GM10266 (cell line): ENCODE results near the gene OTULIN.

Experiments
- DNase-seq: peaks from one replicate; pipeline ENCODE4 v3.0.0; 2012; ENCODE audit errors: extremely low spot score
- TF ChIP-seq, protein P1 (sequence below): IDR thresholded peaks from 2 replicates; pipeline ENCODE4 v1.5.1; 2012; ENCODE audit warnings: mild to moderate bottlenecking, low read depth; ENCODE audit not compliant: control insufficient read depth, insufficient read depth; ENCODE audit errors: missing control alignments

The OTULIN gene

DNA sequence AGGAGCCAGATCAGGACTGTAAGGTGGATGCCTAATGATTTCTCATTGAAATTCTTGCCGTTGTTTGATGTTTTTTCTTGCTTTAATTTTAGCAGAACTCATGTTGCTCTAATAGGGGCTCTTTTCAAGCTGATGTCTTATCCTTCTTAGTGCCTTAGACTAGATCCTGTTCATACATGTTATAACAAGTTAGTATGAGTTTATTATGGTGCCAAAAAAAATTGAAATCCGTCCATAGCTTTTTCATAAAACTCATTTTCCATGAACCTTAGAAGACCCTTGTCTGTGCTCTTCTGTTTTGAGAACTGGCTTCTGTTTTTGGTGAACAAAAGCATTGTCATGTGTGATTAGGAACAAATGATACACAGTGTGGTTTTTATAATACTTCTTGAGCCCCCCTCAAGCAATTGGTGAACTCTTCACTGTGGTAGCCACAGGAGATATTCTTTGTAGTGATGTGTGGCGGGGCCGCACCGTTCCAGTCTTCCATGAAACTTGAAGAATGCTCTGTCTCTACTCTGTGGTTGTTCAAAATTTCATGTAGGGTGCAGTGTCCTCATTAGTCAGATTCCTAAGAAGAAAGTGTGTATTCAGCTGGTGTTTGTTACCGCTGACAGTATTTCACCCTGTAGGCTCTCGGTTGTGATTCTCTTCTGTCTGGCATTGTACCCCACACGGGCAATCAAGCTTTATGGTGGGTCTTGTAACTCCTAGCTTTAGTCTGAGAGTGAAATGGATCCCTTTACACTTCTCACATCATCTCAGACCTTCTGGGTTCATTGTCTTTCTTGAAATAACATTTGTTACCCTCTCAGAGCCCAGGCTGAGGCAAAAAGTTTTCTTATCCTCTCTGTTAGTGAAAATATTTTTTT lies 10.7 kb downstream of the OTULIN start:
- DNase-seq = no peak
- TF ChIP-seq, protein P1, sequence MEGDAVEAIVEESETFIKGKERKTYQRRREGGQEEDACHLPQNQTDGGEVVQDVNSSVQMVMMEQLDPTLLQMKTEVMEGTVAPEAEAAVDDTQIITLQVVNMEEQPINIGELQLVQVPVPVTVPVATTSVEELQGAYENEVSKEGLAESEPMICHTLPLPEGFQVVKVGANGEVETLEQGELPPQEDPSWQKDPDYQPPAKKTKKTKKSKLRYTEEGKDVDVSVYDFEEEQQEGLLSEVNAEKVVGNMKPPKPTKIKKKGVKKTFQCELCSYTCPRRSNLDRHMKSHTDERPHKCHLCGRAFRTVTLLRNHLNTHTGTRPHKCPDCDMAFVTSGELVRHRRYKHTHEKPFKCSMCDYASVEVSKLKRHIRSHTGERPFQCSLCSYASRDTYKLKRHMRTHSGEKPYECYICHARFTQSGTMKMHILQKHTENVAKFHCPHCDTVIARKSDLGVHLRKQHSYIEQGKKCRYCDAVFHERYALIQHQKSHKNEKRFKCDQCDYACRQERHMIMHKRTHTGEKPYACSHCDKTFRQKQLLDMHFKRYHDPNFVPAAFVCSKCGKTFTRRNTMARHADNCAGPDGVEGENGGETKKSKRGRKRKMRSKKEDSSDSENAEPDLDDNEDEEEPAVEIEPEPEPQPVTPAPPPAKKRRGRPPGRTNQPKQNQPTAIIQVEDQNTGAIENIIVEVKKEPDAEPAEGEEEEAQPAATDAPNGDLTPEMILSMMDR = no peak

DNA sequence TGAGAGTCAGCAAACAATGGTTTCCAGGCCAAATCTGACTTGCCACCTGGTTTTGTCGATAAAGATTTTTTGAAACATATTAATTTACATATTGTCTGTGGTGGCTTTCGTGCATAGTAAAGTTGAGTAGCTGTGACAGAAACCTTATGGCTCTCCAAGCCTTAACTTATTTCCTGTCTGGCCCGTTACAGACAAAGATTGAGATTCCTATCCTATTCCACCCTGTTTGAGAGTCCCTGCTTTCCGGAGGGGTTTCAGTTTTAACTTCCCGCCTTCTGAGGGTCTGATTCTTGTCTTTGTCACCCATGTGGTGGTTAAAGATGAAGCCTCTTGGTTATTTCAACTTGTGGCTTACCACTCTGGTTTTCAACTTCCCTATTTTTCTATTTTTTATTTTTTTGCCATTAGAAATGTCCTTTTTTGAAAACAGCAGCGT lies 11.4 kb downstream of the OTULIN start:
- peak; percentile 30 for DNase-seq
- TF ChIP-seq, protein P1 = no peak

DNA sequence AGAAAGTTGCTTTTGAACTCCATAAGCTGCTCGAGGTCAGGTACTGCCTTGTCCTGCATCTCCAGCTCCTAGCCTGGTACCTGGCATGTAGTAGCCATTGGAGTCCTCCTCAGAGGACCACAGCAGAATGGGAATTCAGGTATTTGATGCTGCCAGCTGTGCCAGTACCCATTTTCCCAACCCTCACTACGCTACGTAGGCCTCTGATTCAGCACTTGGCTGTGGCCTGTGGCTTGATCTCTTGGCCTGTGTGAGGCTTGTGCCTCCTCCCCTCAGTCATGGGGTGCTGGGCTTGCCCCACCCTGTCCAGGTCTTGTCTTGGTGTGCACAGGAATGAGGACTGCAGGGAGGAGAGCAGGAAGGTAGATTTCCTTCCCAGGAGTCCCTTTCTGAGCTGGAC lies 11.8 kb downstream of the OTULIN start:
- TF ChIP-seq, protein P1 = no peak
- DNase-seq = no peak

DNA sequence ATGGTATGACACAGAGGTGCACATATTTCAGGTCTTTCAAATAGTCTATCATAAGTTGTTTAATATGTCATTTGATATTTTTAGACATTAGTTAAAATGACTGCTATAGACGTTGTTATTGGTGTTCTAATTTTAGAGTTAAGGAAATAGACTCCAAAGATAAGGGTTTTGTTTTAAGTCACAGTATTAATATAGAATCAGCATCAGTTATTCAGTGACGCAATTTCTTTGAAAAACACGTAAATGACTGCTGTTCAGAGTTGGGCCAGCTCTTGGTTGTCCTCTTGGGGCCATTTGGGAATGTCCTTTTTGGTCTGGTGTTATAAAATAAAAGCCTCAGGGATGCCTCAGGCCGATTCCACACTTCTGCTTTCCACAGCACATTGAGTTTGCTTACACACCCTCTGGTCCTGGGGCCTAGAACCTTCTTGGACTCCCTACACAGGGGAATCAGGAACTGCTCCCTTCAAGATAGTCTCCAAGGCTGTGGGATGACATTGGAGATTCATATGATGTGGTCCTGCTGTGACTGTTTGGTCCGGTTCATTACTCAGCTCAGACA lies 14.3 kb downstream of the OTULIN start:
- TF ChIP-seq, protein P1 = no peak
- peak; percentile 27 for DNase-seq

DNA sequence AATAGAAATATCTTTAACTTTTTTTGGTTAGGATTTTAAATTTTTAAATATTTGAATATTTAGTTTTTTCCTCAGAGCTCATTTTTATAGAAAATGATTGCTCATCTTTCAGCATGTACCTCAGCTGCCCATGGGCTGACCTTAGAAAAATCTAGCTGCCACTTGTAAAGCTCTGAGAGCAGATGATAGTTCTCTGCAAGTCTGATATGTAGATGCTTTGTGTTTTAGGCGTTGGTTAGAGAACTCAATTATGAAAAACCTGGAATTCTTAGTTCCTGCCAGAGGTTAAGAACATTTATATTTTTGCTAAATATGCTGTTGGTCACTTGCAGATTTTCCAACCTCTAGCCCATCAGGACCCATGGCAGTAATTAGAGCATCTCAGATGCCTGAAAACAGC lies 15.1 kb downstream of the OTULIN start:
- no peak for DNase-seq
- TF ChIP-seq, protein P1 = no peak

DNA sequence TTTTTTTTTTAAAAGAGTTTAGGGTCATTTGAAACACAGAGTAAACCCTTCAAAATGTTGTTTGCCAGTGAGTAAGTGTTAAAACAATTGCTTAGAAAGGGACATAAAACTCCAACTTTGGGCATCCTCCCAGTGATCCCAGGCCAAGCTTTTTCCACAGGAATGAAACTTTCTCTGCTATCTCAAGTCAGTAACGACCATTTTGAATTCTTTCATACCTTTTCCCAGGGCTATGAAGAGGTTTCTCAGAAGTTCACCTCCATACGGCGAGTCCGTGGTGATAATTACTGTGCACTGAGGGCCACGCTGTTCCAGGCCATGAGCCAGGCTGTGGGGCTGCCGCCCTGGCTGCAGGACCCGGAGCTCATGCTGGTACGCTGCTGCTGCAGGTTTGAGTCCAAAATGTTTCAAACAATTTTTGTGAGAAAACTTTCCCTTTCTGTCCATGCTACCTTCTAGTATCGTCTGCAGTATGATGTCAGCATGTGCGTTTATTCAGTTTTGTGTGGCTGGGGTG lies 16.8 kb downstream of the OTULIN start:
- no peak for DNase-seq
- TF ChIP-seq, protein P1 = no peak

DNA sequence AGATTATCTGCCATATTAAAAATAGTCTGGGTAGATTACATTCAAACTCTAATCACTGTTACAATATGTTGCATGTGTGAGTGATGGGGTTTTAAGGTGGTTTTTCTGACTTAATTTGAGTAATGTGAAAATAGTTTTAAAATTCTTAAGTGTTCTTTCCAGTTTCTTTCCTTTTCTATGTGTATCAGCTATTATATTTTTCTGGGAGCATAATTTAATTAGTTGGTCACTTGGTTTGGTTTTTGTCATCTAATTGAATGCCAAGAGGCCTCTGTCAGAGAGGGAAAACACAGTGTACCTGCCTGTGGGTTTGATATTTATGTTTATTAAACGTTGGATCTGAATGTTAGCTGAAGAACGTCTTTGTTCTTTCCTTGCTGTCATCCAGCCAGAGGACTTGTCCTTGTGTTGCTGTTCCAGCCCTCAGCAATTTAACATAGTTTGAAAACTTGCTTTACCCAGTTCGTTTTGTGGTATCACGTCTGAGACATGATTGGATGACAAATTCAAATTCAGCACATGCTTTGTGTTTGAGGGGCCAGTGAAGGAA lies 19.5 kb downstream of the OTULIN start:
- DNase-seq = no peak
- TF ChIP-seq, protein P1 = no peak
